H1 (cell line): Measurements from ENCODE around the gene P2RX2. TPM values are rescaled to one million over a fixed set of nuclear protein-coding genes. Genes with fewer than 3 reads are reported as not detected.

Source experiments
- CTCF ChIA-PET: fragments of 300-600 bp; sonication (Branson Sonifier 250); formaldehyde crosslinking; loops from one replicate; lab custom pipeline; 2021; ENCODE audit not compliant: partially characterized antibody; lab: Charles Lee
- POLR2A ChIA-PET: fragments of 300-600 bp; sonication (Branson Sonifier 250); formaldehyde crosslinking; loops from one replicate; lab custom pipeline; 2021; ENCODE audit warnings: inconsistent platforms; ENCODE audit not compliant: partially characterized antibody; lab: Charles Lee
- DNase-seq, 2 experiments: peaks; one replicate each; pipeline versions ENCODE4 v3.0.0 to v3.0.0-alpha.2; 2010 to 2022; ENCODE audit warnings: low spot score in 2 of 2, low read depth in 1 of 2, mixed read lengths in 1 of 2
- FAIRE-seq: peaks from 2 replicates; lab custom pipeline; 2011; peaks lifted over from hg19 to GRCh38; lab: Jason Lieb, UNC
- H2AFZ ChIP-seq: 2 replicates; pipeline ENCODE4 v1.8.1; 2012; ENCODE audit warnings: low read length, inconsistent platforms
- H2AK5ac ChIP-seq: 2 replicates; pipeline ENCODE4 v1.6.1; 2013; ENCODE audit warnings: low read depth, low read length
- H2BK120ac ChIP-seq: replicated peaks from 2 replicates; pipeline ENCODE3; 2013; ENCODE audit warnings: low read depth, low read length, inconsistent platforms
- H2BK12ac ChIP-seq: 2 replicates; pipeline ENCODE4 v1.6.1; 2013; ENCODE audit warnings: low read depth, low read length
- H2BK15ac ChIP-seq: 2 replicates; pipeline ENCODE4 v1.6.1; 2013; ENCODE audit warnings: low read length
- H2BK20ac ChIP-seq: 2 replicates; pipeline ENCODE4 v1.6.1; 2013; ENCODE audit warnings: low read length
- H2BK5ac ChIP-seq: 2 replicates; pipeline ENCODE4 v1.6.1; 2013; ENCODE audit warnings: low read depth, low read length
- H3K14ac ChIP-seq: 2 replicates; pipeline ENCODE4 v1.6.1; 2013; ENCODE audit warnings: inconsistent platforms; ENCODE audit not compliant: insufficient read length
- H3K18ac ChIP-seq: 2 replicates; pipeline ENCODE4 v1.6.1; 2013; ENCODE audit warnings: low read length; ENCODE audit errors: extremely low read depth
- H3K23ac ChIP-seq: 2 replicates; pipeline ENCODE4 v1.6.1; 2013; ENCODE audit warnings: inconsistent platforms; ENCODE audit not compliant: insufficient read length
- H3K23me2 ChIP-seq: 2 replicates; pipeline ENCODE4 v1.6.1; 2013; ENCODE audit warnings: low read depth, low read length
- H3K27ac ChIP-seq: 2 replicates; pipeline ENCODE4 v1.6.1; 2011; ENCODE audit warnings: low read depth, low read length, inconsistent platforms
- H3K27me3 ChIP-seq, 4 experiments: replicated peaks in 1 of 4; 1 replicate in 1 of 4; 2 replicates in 3 of 4; pipeline versions ENCODE4 v1.6.1 to v1.8.1; 2011 to 2013; ENCODE audit warnings: low read length in 3 of 4, mild to moderate bottlenecking in 3 of 4, inconsistent platforms in 2 of 4, mixed read lengths in 2 of 4, moderate library complexity in 1 of 4; ENCODE audit not compliant: control insufficient read depth in 3 of 4, insufficient read depth in 3 of 4; ENCODE audit errors: extremely low read depth in 1 of 4
- H3K36me3 ChIP-seq, 4 experiments: 2 replicates each; pipeline versions ENCODE4 v1.6.1 to v1.8.1; 2011 to 2013; ENCODE audit warnings: mild to moderate bottlenecking in 4 of 4, low read length in 3 of 4, moderate library complexity in 2 of 4, control low read depth in 1 of 4, inconsistent platforms in 1 of 4; ENCODE audit not compliant: insufficient read depth in 4 of 4, control insufficient read depth in 2 of 4
- H3K4ac ChIP-seq: replicated peaks from 2 replicates; pipeline ENCODE3; 2013; ENCODE audit warnings: low read length, low read depth, mixed read lengths, inconsistent platforms; ENCODE audit not compliant: insufficient read length
- H3K4me1 ChIP-seq, 4 experiments: replicated peaks in 1 of 4; 1 replicate in 1 of 4; 2 replicates in 3 of 4; pipeline versions ENCODE4 v1.6.1 to v1.8.1; 2011 to 2013; ENCODE audit warnings: low read length in 3 of 4, inconsistent platforms in 2 of 4, mixed read lengths in 1 of 4; ENCODE audit not compliant: insufficient read depth in 4 of 4, control insufficient read depth in 3 of 4
- H3K4me2 ChIP-seq, 2 experiments: 2 replicates each; pipeline versions ENCODE4 v1.6.1 to v1.8.1; 2011 to 2013; ENCODE audit warnings: low read depth in 2 of 2, low read length in 2 of 2, control low read depth in 1 of 2, inconsistent platforms in 1 of 2, mild to moderate bottlenecking in 1 of 2; ENCODE audit not compliant: insufficient read depth in 1 of 2
- H3K4me3 ChIP-seq, 4 experiments: fragments of 200-600, 300-600 bp in 1 of 4; sonication (generic), shearing (Covaris generic), sonication (Bioruptor Twin) in 1 of 4; 2 replicates each; pipeline versions ENCODE4 v1.5.1 to v1.8.1; 2011 to 2016; ENCODE audit warnings: low read length in 4 of 4, low read depth in 3 of 4, control low read depth in 2 of 4, inconsistent platforms in 2 of 4, mild to moderate bottlenecking in 2 of 4, mixed read lengths in 1 of 4, moderate library complexity in 1 of 4; ENCODE audit not compliant: insufficient read depth in 2 of 4; ENCODE audit errors: extremely low read depth in 1 of 4
- H3K56ac ChIP-seq: replicated peaks from 2 replicates; pipeline ENCODE3; 2013; ENCODE audit warnings: low read depth, mild to moderate bottlenecking, mixed read lengths, low read length, inconsistent platforms; ENCODE audit not compliant: insufficient read length
- H3K79me1 ChIP-seq: 2 replicates; pipeline ENCODE4 v1.6.1; 2013; ENCODE audit warnings: low read depth, low read length, control low read depth
- H3K79me2 ChIP-seq, 2 experiments: 2 replicates each; pipeline versions ENCODE4 v1.6.1 to v1.8.1; 2012 to 2013; ENCODE audit warnings: low read length in 2 of 2, mild to moderate bottlenecking in 2 of 2, inconsistent platforms in 1 of 2; ENCODE audit not compliant: insufficient read depth in 2 of 2, control insufficient read depth in 1 of 2
- H3K9ac ChIP-seq, 4 experiments: replicated peaks in 1 of 4; 1 replicate in 1 of 4; 2 replicates in 3 of 4; pipeline versions ENCODE4 v1.6.1 to v1.8.1; 2011 to 2013; ENCODE audit warnings: low read depth in 3 of 4, low read length in 3 of 4, control low read depth in 2 of 4, mild to moderate bottlenecking in 2 of 4, moderate library complexity in 2 of 4, inconsistent platforms in 1 of 4; ENCODE audit errors: extremely low read depth in 1 of 4
- H3K9me3 ChIP-seq, 2 experiments: 2 replicates each; pipeline versions ENCODE4 v1.6.1 to v1.8.1; 2012 to 2013; ENCODE audit warnings: mild to moderate bottlenecking in 2 of 2, moderate library complexity in 2 of 2, control low read depth in 1 of 2, inconsistent platforms in 1 of 2, low read depth in 1 of 2, low read length in 1 of 2, mixed read lengths in 1 of 2; ENCODE audit not compliant: insufficient read depth in 2 of 2
- H4K20me1 ChIP-seq, 2 experiments: replicated peaks in 1 of 2; 2 replicates each; pipeline versions ENCODE3 to v1.8.1; 2011 to 2013; ENCODE audit warnings: inconsistent platforms in 2 of 2, low read length in 2 of 2, mild to moderate bottlenecking in 1 of 2; ENCODE audit not compliant: insufficient read depth in 2 of 2, control insufficient read depth in 1 of 2
- H4K5ac ChIP-seq: 2 replicates; pipeline ENCODE4 v1.6.1; 2013; ENCODE audit warnings: low read length, low read depth, mixed read lengths, inconsistent platforms; ENCODE audit not compliant: insufficient read length
- H4K8ac ChIP-seq: 2 replicates; pipeline ENCODE4 v1.8.0; 2013; ENCODE audit warnings: mild to moderate bottlenecking, moderate library complexity, low read length, inconsistent platforms; ENCODE audit not compliant: insufficient read depth; ENCODE audit errors: extremely low read depth
- H4K91ac ChIP-seq: replicated peaks from 2 replicates; pipeline ENCODE3; 2013; ENCODE audit warnings: low read length, mixed read lengths, inconsistent platforms; ENCODE audit not compliant: insufficient read length
- EGR1 ChIP-seq: IDR thresholded peaks from 2 replicates; pipeline ENCODE4 v1.6.1; 2011; ENCODE audit warnings: low read depth, low read length, borderline replicate concordance
- EZH2 ChIP-seq: fragments of 200-600 bp; sonication (generic); IDR thresholded peaks from 2 replicates; pipeline ENCODE4 v1.7.1; 2012; ENCODE audit warnings: low read depth, mild to moderate bottlenecking, moderate library complexity, low read length, inconsistent platforms; ENCODE audit not compliant: severe bottlenecking
- POLR2AphosphoS5 ChIP-seq: IDR thresholded peaks from 2 replicates; pipeline ENCODE4 v1.6.1; 2011; ENCODE audit warnings: low read depth, low read length
- RBBP5 ChIP-seq: IDR thresholded peaks from 2 replicates; pipeline ENCODE4 v1.7.1; 2012; ENCODE audit warnings: low read depth, mild to moderate bottlenecking, inconsistent platforms, low read length, moderate library complexity, borderline replicate concordance
- WGBS, 2 experiments: shearing (Covaris generic) in 1 of 2; methylation state at CpG; one replicate each; pipeline versions ENCODE4 v1.1.6 to v1.1.7; 2013 to 2015; ENCODE audit warnings: low lambda C conversion rate in 2 of 2, mixed read lengths in 2 of 2, inconsistent platforms in 1 of 2, low coverage in 1 of 2, missing lambda C conversion rate in 1 of 2; ENCODE audit not compliant: insufficient replicate concordance in 2 of 2, insufficient coverage in 1 of 2, insufficient read length in 1 of 2; ENCODE audit errors: extremely low coverage in 1 of 2, missing lambda C conversion rate in 1 of 2; 5-methylcytosine and 5-hydroxymethylcytosine counted together
- polyA plus RNA-seq, 7 experiments: library from polyadenylated mRNA; depleted of rRNA in 3 of 7; stranded (reverse) in 5 of 7; unstranded in 2 of 7; fragments of >200 nt in 5 of 7; fragments of 200-250 nt in 2 of 7; gene quantifications; 1 replicate in 5 of 7; 2 replicates in 1 of 7; 4 replicates in 1 of 7; pipeline versions ENCODE4 v1.2.1 to v1.2.3, GENCODE V29; 2011 to 2013; ENCODE audit warnings: missing spikeins in 2 of 7, mixed read lengths in 2 of 7
- total RNA-seq: library from RNA; stranded (reverse); fragmentation: NEBNext Ultra II Directional; extraction: Animal tissue kit (Norgen Biotek cat#: 25700); gene quantifications from 2 replicates; pipeline ENCODE4 v1.2.1, GENCODE V29; 2021

Gene P2RX2
- total and polyA plus RNA-seq, 2 of the 8 experiments (the other 6 are each of a cell fraction or from before 2014, with no cell fraction given), result 0.84 to 2.2 TPM

GRCh38 chr12:132582058-132582420, 36.5 kb upstream of the P2RX2 start:
- peaks cover 21 to 48% (median 39%) of the 10 kb centered on the region in 4 experiments for H3K27me3 ChIP-seq
- H2BK12ac ChIP-seq, result no peak overlapping the region
- H3K4me3 ChIP-seq, result peak overlapping the region in 3 of 4 experiments; percentile 10 to 59 (median 15); a peak in 6 of 8 replicates
- no peak overlapping the region for H2BK120ac ChIP-seq
- no peak overlapping the region for H3K27ac ChIP-seq
- DNase-seq, result peak in 1 of 2 experiments; percentile 84
- H4K5ac ChIP-seq, result no peak overlapping the region
- H3K9ac ChIP-seq, result no peak overlapping the region
- no peak overlapping the region for H3K23ac ChIP-seq
- no peak overlapping the region for H2AFZ ChIP-seq
- H3K56ac ChIP-seq, result no peak overlapping the region
- no peak overlapping the region for H2AK5ac ChIP-seq
- peaks cover 15 to 24% of the 10 kb centered on the region in 2 experiments for H4K20me1 ChIP-seq
- ChIA-PET POLR2A (interaction anchor here (1.1 to 6.6 kb wide), 9 partner anchors 10 to 152 kb away, joined by 3 to 60 read pairs (median 13); partner anchors contain the start of genes LRCOL1 and P2RX2), CTCF (interaction anchor here (1.2 to 1.5 kb wide), 3 partner anchors 18 to 167 kb away, joined by 3 read pairs; no protein-coding TSS in a partner anchor)
- 10% methylated on average over 8 of the region's 24 CpGs; no CpG with 5 or more reads in 1 of the 2 experiments for WGBS, 2 experiments
- H3K18ac ChIP-seq, result peak overlapping the region; percentile 48; the same call in 1 of the 2 replicates
- no peak for FAIRE-seq
- H3K4ac ChIP-seq, result no peak overlapping the region
- no peak overlapping the region for H4K91ac ChIP-seq
- H3K79me1 ChIP-seq, result peaks cover 2% of the 10 kb centered on the region; the same call in 1 of the 2 replicates
- H3K79me2 ChIP-seq, result no peaks in the 10 kb centered on the region
- no peak overlapping the region for H2BK15ac ChIP-seq
- H2BK5ac ChIP-seq, result no peak overlapping the region
- no peak overlapping the region for H4K8ac ChIP-seq
- H3K36me3 ChIP-seq, result peaks cover 2 to 9% (median 6%) of the 10 kb centered on the region in 4 experiments; a peak in 6 of 8 replicates
- H2BK20ac ChIP-seq, result no peak overlapping the region
- H3K23me2 ChIP-seq, result peaks cover 18% of the 10 kb centered on the region; the same call in 1 of the 2 replicates
- no peak overlapping the region for H3K14ac ChIP-seq
- peak overlapping the region; percentile 63 to 67 for H3K4me2 ChIP-seq
- H3K9me3 ChIP-seq, result peaks cover 0 to 3% of the 10 kb centered on the region in 2 experiments; a peak in 1 of 4 replicates
- peaks cover 0 to 6% (median 5%) of the 10 kb centered on the region in 4 experiments; a peak in 2 of 7 replicates for H3K4me1 ChIP-seq
- peak; percentile 47; the same call in 1 of the 2 replicates for TF ChIP-seq POLR2AphosphoS5
- peak; percentile 24; the same call in 1 of the 2 replicates for TF ChIP-seq EGR1
- TF ChIP-seq RBBP5, result no peak
- no peak for TF ChIP-seq EZH2
